Stimulated activated CD4-positive, alpha-beta T cell treated with anti-CD3 and anti-CD28 coated beads, Interleukin-4, amount 100 ng/mL, for 1 hour (primary cell): Measurements from ENCODE around the gene MRPS27.
"Not testable (repeated sequence)": the region's sequence is repeated elsewhere in the genome, so short reads cannot be mapped to it uniquely, and the experiment has no call there.

Experiments
- DNase-seq: peaks from one replicate; pipeline ENCODE4 v3.0.0-alpha.2; 2020

The MRPS27 gene

DNA sequence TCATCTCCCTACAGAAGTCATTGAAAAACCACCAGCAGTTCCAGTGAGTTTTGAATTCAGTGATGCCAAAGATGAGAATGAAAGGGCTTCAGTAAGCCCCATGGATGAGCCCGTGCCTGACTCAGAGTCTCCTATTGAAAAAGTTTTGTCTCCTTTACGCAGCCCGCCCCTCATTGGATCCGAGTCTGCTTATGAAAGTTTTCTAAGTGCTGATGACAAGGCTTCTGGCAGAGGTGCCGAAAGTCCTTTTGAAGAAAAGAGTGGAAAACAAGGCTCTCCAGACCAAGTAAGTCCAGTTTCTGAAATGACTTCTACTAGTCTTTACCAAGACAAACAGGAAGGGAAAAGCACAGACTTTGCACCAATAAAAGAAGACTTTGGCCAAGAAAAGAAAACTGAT, 122.6 kb downstream of the MRPS27 start:
- no peak for DNase-seq

DNA sequence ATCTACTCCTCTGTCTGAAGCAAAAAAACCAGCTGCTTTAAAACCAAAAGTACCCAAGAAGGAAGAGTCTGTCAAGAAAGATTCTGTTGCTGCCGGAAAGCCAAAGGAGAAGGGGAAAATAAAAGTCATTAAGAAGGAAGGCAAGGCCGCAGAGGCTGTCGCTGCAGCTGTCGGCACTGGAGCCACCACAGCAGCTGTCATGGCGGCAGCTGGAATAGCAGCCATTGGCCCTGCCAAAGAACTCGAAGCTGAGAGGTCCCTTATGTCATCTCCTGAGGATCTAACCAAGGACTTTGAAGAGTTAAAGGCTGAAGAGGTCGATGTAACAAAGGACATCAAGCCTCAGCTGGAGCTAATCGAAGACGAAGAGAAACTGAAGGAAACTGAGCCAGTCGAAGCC, 124.5 kb downstream of the MRPS27 start:
- no peak for DNase-seq

DNA sequence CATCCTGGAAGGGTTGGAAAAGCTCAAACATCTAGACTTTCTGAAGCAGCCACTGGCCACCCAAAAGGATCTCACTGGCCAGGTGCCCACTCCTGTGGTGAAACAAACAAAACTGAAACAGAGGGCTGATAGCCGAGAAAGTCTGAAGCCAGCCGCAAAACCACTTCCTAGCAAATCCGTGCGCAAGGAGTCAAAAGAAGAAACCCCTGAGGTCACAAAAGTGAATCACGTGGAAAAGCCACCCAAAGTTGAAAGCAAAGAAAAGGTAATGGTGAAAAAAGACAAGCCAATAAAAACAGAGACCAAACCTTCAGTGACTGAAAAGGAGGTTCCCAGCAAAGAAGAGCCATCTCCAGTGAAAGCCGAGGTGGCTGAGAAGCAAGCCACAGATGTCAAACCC, 125.2 kb downstream of the MRPS27 start:
- no peak for DNase-seq

DNA sequence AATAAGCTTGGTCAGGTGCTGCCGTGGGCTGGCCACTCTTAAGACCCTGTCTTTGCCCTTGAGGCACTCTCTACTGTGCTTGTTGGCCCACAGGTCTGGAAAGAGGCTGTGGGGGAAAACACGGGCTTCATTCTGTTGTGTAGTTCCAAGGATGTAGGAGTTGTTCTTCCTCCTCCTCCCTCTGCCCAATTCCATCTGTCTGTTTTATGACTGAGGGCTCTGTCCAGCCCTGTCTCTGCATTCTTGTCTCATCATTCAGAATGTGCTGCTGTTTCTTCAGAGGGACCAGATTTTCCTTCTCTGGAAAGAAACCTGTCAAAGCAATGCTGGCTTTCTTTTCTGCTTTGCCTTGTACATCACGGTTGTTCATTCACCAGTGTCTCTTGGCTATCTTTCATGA, 128.6 kb downstream of the MRPS27 start:
- no peak for DNase-seq

DNA sequence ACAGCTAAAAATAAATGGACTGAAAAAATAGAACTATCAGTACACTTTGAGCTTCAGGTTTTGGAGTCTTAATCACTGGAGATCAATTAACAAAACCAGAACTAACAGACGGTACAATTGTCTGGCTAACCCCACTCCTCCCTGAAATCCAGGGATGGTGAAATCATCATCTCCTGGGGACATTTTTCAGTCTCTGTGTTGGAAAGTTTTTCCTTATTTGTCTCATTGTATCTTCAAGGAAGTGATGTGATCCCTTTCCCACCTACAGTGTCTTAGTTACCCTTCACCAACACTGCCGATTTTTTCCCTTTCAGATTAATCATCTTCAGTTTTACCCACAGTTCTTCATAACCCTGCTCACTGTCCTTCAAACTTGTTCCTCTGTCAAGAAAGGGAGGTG, 130.9 kb downstream of the MRPS27 start:
- DNase-seq: no peak

DNA sequence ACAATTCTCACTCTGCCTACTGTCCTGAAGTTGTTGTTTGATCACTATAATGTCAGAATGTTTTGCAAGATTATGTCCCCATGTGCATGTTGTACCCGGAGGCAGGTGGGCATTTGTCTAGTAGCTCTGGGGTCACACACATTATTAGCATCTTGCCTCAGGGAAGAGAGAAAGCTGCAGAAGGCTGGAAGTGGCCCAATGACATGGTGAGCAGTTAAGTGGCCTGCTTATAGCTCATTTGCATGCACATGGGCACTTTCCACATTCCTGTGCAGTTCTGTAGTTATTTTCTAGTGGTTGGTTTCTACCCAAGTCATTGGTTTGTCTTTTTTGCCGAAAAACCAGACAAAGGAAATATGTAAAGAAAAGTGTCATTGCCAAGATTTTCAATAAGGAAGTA, 131.9 kb downstream of the MRPS27 start:
- no peak for DNase-seq

DNA sequence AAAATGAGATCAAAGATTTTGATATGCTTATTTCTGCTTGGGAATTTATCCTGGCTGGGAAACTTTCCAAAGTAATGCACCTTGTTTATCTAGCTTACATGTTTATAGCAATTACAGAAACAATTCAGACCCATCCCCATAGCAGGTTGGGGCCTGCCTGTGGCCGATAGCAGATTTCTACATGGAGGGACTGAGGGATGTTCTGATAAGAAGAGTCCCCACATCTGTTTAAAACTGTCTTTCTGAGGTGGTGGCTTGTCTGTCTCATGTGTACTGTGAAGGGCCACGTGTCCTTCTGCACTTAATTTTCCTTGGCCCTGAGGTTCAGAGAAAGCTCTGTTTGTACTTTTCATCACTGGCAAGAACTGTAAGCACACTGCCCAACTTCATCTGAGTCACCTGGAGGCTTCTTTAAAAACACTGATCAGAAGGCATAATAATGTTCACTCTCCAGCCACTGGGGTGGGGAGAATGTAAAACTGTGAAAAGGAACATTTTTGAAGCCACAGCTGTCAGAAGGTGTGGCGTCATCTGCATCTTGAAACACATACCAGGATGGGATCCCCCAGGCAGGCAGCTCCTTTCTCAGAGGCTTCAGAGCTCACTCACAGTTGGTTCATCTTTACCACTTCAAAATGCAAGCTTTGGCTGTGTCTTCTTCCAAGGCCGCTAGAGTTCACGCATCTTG, 132.5 kb downstream of the MRPS27 start:
- DNase-seq: no peak

DNA sequence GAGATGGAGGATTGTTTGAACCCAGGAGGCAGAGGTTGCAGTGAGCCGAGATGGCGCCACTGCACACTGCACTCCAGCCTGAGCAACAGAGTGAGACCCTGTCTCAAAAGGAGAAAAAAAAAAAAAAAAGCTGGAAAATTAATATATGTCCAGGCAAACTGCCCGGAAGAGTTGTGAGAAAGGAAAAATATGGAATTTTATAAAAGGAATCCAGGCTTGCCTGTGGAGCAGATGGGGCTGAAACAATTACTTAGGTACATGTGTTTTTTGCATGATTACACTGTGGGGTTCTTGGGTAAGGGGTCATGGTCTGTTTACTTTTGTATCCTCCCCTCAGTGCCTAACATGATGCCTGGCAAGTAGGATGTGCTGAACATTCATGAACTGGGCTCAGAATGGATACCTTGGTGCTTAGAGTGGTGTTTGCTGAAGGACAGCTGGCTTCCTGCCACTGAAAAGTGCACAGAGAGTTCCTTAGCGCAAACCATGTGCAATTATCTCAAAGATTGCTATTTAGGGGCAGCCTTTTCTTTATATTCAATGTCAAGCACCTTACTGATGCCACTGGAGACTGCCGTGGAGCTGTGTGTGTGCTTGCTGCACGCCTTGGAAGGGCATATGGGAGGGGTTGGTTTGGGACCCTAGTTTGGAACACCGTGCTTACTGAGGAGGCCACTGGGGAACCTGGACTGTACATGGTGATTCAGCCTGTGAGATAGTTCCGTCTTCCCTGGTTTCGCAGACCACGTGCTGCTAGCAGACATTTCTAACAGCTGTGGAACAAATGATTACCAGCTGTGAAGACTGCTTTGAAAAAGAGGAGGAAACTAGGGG, 134.3 kb downstream of the MRPS27 start:
- no peak for DNase-seq

DNA sequence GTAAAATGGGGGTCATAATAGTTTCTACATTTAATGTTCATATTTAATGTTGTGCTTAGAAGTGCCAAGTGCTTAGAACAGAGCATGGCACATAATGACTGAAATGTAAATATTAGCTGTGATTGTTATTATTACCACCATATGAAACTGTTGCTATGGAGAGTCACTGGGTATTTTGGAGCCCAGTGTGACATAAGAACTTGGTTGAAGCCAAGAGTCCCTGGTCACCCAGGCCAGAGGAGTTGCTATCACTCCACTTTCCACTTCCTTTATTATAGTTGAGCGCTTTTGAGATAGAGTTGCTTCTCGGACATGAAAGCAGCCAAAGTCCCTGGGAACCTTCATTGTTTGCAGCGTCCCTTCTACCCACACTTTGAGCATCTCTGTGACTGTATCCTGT, 135.6 kb downstream of the MRPS27 start:
- no peak for DNase-seq

DNA sequence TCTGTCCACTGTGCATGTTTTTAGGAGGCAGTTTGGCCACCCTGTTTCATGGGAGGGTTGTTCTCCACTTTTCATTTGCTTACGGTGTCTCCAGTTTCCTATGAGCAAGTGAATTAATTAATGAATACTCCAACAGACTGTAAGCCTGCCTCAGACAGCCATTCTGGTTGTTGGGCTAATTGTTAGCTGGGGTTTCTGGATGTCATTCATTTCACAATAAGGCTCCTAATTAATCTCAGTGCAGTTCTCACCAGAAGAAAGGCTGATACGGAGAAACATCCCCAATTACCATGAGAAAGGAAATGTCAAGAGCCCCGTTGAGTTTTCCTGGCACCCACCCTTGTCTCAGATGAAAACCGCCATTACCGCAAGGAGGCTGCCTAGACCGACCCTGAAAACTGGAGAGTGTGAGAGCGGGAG, 136.9 kb downstream of the MRPS27 start:
- DNase-seq: no peak

DNA sequence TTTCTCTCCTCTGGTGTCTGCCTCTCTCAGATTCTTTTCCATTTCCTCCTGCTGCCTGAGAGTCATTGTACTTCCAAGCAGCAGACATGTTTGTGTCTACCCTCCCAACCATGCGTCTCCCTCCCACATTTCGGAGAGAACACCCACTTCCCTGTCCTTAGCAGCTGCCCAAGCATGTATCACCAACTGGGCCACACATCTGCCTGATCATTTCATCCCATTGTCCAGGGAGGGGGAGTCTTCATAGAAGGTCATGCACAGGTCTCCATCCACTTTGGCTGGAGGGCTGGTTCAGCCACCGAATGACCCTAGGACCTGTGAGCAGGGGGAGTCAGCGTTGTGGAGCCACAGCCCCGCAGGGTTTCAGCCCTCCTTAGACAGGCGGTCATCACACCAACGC, 137.4 kb downstream of the MRPS27 start:
- DNase-seq: no peak

DNA sequence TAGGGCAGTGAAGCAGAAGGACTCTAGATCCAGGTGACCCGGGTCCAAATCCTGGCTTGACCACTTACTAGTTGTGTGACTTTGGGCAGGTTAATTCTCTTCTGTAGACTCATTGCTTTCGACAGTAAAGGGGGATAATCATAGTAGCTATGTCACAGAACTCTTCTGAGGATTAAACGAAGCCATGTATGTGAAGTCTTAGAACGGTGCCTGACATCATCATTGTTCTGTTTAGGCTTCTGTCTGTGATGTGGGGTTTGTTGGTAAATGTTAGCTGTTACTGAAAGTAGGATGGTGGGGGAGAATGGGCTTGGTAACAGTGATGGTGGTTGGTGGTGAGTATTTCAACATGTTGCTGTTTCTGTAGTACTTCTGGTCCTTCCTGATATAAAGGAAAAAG, 139.1 kb downstream of the MRPS27 start:
- no peak for DNase-seq

DNA sequence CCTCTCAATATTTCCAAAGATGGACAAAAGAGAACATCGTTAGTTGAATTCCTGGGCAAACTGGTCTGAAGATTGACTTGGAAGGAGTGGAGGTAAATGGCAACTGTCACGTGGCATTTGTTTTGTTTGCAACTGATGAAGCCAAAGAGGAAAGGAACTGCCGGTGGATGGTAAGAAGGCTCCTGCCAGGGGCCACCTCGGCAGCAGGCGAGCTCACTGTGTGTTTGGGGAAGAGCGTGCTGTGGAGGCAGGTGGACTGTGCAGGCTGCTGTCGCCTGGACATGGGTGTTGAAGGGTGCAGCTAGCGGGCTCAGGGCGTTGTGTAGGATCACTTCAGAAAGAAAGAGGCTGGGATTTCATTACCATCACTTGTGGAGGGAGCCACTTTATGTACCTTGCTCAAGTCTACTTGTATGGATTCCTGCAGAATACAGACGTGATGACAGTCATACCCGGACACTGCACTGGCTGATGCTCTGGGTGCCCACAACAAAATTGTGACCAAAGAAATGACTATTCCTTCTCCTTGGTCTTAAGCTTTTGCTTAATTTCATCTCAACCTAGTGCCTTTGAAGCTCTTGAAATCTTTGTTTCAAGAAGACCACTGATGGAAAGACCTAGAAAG, 140.1 kb downstream of the MRPS27 start:
- DNase-seq: no peak

DNA sequence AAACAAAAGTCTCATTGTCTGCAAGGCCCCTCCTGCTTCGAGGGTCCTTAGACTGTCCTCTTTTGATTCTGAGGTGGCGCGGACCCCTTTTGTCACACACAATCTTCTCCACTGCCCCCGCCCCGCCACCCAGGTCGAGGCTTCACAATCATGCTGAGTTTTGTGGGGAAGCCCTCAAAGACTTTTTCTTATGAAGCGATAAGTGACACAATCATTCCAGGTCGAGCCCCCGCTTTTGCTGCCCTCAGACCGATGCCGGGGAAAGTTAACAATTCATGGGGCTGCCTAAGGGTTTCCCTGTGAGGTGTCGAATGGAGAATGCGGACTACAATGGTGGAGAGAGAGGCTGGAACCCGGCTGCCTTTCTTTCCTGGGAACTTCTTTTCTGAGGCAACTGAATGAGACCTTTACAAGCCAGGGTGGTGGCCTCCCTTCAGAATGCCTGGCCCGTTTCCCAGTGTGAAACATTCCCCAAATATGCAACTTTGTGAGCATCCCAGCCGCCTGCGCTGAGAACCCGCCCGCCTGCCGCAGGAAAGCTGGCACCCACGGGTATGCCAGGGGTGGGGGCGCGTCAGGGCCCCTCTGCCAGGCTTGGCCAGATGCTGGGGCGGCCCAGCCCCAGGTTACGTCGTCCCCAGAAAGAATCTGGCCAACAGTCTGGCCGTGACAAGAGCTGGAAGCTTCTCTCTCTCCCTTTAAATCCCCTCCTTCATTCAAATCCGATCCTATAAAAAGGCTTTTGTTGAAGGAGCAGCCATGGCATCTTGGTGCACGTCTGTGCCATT, 140.8 kb downstream of the MRPS27 start:
- DNase-seq: no peak

DNA sequence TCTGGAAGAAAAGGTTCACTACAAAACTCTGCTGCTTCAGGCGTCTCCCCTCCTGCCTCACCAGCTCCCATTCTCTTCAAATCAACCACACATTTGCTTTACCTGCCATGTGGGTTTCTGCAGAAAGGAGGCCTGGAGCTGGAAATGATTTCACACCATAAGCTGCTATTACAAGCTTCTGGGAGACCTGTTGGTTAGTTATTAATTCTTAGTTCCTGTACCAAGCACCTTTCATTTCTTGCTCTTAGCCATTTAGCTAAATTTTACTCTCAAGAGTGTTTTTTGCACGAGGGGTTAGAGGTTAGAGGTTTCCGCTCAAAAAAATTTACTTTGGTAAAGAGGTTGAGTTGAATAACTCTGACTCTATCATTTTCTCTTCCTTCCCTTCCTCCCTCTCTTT, 142.5 kb downstream of the MRPS27 start:
- no peak for DNase-seq

DNA sequence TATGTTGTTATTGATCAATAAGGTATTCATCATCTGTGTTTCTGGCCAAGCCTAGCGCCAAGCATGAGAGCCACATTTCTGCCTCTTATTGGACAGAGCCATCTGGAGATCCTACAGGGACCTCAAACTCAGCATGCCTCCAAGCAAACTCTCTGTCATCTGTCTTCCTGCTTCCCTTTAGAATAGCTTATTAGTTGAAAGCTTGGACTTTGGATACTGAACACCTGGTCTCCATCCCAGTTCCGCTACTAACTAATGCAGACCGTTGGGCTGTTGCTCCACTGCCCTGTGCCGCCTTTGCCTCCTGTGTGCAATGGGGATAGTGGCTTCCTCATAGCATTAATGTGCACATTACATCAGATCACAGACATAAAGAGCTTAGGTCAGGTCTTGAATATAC, 147.3 kb downstream of the MRPS27 start:
- no peak for DNase-seq

DNA sequence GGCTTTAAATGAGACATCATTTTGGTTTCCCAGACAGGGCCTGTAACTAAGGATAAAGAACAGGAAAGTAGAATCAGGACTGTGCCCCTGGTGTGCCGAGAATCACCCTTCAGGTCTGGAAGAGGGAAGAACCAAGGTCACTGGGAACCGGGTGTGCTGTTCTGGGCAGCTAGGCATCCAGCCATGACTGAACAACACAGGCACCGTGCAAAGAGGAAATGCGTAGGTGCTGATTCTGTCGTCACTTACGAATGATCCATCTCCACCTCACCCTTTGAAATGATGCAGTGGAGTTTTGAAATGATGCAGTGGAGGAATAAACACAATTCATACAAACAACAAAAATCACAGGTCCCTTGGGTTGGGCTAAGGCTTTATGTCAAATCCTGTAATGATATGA, 148.4 kb downstream of the MRPS27 start:
- DNase-seq: no peak

DNA sequence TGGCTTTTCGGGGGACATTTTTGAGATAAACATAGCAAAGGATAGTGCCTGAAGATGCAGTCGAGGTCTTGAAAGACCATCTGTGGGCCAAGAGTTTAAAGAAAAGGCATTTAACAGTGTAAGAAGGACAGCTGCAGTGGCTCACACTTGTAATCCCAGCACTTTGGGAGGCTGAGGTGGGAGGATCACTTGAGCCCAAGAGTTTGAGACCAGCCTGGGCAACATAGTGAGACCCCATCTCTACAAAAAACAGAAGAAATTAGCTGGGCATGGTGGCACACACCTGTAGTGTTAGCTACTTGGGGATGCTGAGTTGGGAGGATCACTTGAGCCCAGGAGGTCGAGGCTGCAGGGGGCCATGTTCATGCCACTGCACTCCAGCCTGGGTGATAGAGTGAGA, 148.9 kb downstream of the MRPS27 start:
- not testable (repeated sequence) for DNase-seq

DNA sequence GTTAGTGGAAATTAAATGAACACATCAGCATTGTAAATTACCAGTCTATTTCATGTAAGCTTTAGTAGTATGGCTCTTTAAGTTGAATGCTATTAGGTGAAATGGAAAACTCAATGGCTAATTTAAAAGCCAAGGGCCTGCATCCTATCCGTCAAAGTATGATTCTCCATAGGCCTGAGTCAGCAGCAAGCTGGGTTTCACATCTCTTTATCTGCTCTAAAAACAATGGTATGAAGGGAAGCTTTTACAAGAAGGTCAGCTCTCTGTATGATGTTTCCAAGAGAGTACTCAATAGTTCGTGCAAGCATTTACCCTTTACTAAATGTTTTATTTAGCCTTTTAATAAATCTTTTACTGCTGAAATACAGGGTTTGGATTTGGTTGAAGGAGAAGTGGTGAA, 149.9 kb downstream of the MRPS27 start:
- DNase-seq: no peak
